Measurements from ENCODE around the gene KRT7.

Gene KRT7

GRCh38 chr12:52212701-52213563 is 20.1 kb upstream of the KRT7 start:
- DNase-seq = no peak

DNA sequence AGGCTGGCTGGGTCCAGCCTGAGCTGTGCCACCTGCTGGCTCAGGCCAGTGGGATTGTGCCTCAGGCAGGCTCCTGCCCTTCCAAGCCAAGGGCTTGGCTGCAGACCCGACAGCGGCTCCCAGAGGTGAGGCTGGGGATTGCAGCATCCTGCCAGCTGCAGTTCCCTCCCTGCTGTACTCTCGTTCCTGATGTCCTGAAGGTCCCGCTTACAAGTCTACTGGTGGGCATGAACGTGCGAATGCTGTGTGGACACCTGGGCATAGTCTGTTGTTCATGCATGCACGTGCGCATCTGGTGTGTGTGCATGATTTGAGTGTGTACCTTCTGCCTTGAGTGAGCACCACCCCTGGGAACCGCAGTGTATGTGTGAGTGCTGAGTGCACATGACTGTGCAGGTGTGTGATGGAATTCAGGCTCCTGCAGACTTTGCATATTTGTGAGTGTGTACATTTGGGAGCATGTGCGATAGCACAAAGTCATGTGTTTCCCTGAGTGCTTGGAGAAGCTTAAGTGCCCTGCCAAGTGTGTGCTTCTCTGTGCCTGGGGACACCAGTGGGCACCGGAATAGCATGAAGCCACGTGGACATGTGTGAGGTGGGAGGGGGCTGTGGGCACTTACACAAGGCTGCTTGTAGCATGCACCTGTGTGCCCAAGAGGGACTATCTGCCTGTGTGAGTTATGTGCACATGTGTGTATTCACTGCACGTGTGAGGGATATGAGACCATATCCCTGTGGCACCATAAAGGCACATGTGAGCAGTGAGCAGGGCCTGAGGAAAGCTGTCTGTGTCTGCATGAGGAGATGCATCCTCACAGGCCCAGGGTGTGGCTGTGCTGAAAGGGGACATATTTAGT is 19.3 kb upstream of the KRT7 start:
- DNase-seq = no peak

DNA sequence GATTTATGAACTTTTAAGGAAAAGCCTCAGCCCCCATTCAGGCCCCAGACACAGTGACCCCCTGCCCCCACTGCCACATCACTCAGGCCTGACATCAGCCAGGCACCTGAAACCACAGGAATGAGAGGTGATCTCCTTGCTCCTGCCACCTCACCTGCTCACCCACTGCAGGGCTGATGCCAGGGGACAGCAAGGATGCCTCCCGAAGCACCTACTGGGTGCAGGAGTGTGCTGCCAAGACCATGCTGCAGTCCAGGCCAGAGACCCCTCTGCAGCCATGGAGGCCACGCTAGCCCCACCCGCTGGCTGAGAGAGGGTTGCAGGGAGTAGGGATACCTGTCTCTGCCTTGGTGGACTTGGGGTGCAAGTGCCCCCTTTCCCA is 18.6 kb upstream of the KRT7 start:
- DNase-seq = no peak

GRCh38 chr12:52215587-52216031 is 17.4 kb upstream of the KRT7 start:
- DNase-seq = no peak

- no peak for DNase-seq
Measured at GRCh38 chr12:52216100-52216499, 16.9 kb upstream of the KRT7 start.

DNA sequence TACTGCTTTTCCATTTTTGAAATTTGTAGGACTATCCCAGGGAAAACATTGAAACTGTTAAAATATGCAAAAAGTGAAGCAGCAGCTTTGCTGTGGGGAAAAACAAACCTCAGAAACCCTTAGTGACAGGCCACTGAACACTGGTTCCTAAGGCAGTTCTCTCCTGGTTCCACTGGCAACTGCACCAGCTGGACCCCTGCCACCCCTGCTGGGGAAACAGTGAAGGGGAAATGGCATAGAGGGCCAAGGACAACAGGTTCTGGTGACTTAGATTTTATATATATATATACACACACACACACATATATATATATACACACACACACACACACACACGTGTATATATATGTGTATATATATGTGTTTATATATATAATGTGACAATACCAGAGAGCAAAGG is 16.2 kb upstream of the KRT7 start:
- no peak for DNase-seq

DNA sequence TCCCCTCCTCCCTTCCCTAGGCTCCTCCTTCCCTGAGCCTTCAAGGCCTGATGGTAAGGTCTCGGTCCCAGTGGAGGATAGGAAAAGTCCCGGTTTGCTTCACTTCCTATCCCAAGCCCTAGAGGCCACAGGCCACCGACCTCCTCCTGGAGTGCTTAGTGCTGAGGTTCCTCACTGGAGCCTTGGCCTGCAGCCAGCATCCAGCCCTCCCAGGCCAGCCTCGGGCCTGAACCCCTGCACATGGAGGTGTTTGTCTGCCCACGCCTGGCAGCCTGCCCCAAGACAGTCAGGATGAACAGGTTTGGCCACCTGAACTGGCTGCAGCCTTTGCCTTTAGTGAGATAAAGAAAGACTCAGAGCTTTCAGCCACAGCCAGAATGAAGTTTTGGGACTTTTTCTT is 15.8 kb upstream of the KRT7 start:
- no peak for DNase-seq

DNA sequence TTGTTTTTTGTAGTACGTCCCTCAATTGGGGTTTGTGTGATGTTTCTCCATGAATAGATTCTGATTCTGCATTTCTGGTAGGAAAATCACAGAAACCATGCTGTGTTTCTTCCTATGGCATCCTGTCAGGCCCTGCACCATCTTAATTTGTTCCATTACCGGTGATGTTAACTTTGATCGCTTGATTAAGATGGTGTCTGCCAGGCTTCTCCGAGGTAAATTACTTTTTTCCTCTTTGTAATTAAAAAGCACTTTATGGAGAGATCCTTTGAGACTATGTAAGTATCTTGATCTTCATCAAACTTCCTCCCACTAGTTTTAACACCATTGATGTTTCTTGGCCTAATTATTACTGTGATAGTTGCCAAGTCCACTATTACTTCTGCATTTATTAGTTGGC is 15.0 kb upstream of the KRT7 start:
- no peak for DNase-seq

GRCh38 chr12:52220477-52220876 is 12.6 kb upstream of the KRT7 start:
- DNase-seq = no peak

DNA sequence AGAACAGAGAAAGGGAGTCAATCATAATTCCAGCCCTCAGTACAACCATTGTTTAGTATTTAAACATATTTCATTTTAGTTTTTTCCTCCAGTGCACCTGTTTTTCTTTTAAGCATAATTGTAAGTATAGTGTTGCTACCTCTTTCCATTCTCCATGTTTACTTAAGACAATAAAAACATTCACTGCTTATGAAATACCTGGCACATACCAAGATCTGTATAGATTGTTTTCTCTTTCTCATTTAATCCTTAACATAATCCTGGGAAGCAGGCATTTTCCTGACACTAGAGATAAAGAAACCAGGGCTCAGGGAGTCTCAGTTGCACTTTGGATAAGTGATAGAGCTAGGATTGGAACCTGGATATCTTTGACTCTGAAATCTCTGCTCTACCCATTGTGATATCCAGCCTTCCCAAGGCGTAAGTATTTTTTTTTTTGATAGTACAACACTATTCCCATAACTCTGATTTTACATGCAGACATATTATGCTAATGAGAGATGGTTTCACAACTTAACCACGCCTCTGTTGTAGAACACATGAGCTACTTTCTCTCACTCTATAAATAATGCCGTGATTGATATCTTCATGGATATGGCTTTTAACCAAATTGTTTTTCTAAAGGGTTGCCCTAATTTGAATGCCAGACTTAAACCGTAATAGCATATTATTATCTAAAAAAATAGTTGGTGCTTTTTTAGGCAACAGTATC is 11.8 kb upstream of the KRT7 start:
- DNase-seq = no peak

GRCh38 chr12:52221912-52222457 is 11.1 kb upstream of the KRT7 start:
- no peak for DNase-seq

GRCh38 chr12:52222692-52223091 is 10.4 kb upstream of the KRT7 start:
- DNase-seq = no peak

GRCh38 chr12:52223406-52224039 is 9.5 kb upstream of the KRT7 start:
- DNase-seq = no peak

DNA sequence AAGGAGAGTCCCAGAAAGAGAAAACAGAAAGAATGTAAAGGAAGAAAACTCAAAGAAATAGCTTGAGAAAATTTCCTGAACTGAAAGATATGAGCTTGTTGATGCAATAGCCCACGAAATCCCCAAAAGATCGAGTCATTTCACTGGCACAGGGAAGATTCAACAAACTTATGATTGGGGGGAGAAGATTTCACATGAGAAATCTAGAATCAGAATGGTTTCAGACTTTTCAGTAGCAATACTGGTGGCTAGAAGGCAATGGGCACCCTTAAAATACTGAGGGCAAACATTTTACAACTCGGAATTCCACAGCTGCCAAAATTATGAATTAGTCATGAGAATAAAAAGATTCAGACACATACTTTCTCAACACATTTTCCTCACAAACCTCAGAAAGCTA is 8.9 kb upstream of the KRT7 start:
- DNase-seq = no peak

- DNase-seq = no peak
Measured at GRCh38 chr12:52225752-52226151, 7.3 kb upstream of the KRT7 start.

- no peak for DNase-seq
Measured at GRCh38 chr12:52226446-52226845, 6.6 kb upstream of the KRT7 start.

- no peak for DNase-seq
Measured at GRCh38 chr12:52227606-52228166, 5.4 kb upstream of the KRT7 start.

DNA sequence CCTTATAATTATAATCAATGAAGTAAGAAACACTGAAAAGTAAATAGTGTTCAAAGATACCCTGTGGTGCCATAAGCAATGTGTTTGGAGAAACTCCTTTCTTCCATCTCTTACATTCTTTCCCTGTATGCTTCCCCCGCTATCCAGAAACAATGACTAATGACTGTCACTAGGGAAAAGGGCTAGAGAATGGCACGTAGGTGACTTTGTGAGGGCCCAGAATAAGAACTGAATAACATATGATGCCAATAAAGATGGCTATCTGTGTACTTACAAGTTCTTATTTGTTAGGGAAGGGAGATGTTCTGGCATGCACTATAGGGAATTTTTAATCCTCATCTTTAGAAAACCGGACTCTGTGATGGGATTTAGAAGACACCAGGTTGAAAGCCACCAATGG is 4.7 kb upstream of the KRT7 start:
- no peak for DNase-seq

DNA sequence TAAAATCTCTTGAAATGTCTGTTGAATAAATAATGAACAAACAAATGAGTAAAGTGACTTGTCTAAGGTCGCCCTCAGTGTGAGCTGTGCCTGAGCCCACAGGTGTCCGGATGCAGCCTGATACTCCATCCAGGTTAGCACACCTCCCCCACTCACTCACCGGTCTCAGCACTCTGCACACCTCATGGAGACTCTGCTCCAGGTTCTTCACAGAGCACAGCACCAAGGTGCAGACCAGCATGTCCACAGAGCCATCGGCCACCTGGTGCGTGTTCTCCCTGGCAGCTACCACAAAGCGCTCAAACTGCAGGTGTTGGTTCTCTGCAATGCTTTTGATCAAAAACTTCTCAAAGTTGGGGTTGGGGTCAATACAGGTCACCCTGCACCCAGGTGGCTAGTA is 4.1 kb upstream of the KRT7 start:
- no peak for DNase-seq

DNA sequence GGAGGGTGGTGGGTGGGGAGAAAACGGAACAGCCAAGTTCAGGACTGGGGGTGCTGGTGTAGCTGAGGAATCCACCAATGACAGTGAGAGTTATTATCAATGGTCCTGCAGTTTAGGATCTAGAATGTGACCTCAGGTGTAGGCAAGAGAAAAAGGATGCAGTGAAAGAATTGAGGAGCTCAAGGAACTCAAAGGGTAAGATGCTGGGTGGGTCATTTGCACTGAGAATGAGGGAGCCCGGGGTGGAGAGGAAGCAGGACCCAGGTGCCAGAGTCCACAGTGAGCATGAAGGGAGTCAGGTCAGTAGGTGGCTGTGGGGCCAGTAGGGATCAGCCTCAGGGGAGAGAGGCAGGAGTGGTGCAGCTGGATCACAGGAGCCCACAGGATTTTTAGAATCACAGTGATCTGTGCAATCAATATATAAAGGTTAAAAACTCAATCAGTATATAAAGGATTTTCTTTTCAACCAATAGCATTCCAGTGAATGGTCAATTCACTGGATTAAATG is 3.2 kb upstream of the KRT7 start:
- DNase-seq = no peak

DNA sequence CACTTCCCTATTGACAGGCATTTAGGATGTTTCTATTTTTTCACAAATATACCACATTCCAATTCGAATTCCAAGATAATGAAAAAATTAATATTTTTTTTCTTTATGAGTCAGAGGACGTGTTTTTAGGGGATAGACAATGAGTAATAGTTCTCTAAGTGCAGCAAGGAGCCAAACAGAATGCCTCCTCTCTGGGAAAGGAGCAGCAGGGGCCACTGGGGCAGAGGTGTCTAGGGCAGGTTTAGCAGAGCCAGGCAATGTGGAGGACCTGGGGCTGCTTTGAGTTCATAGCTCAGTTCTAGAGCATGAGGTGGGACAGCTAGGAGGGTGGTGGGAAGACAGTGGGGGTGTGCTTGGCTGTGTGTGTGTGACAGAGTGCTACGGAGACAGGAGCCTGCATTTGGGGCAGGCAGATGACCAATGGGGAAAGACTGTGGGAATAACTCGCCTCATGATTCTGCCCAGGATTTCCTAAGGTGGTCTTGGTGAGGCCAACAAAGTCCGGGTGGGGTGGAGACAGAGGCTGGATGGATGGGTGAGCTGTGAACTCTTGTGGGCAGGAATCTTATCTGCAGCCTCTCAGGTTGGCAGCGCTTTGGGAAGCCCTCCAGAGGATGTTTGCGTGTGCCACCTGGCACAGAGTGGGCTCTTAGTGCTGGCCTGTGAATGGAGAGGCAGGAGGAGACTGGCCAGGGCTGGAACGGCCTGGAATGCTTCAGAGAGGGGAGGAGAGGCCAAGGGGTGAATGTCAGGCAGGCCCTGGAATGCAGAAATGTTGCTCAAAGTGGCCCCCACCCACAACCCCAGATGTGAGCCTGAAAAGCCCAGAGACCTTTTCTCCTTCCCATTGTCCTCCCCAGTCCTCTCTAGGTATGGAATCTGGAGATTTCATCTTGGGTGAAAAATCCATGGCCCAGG is 2.4 kb upstream of the KRT7 start:
- DNase-seq = no peak
